GM18870 (cell line): ENCODE results near the gene TOLLIP.

Source experiments
- ATAC-seq: cut with Tn5 transposase; IDR thresholded peaks from one replicate; pipeline ENCODE4 v1.9.1; 2021; ENCODE audit warnings: moderate library complexity; ENCODE audit not compliant: unreplicated experiment

TOLLIP gene

GRCh38 chr11:1224491-1225385, 84.7 kb downstream of the TOLLIP start:
- no peak for ATAC-seq
